ENCODE results near the gene RTTN.
"Not testable (repeated sequence)": the region's sequence is repeated elsewhere in the genome, so short reads cannot be mapped to it uniquely, and the experiment has no call there.

Gene RTTN

GRCh38 chr18:69980982-69981804, 224.3 kb downstream of the RTTN start:
- H4K20me1 ChIP-seq (ENCODE audit: insufficient read depth, low read length), result no peaks in the 10 kb centered on the region
- no peaks in the 10 kb centered on the region for H3K27me3 ChIP-seq (replicated peaks; ENCODE audit: insufficient read depth, low read length)
- H3K27ac ChIP-seq (ENCODE audit: low read length), result no peak overlapping the region
- no peak overlapping the region for H3K4me3 ChIP-seq (ENCODE audit: low read length)
- H2AFZ ChIP-seq (ENCODE audit: low read length), result no peak overlapping the region
- no peaks in the 10 kb centered on the region for H3K9me3 ChIP-seq (replicated peaks; ENCODE audit: insufficient read depth, low read length)
- no peak for TF ChIP-seq CTCF (IDR thresholded peaks at IDR 0.05; ENCODE audit: low read length)
- no peaks in the 10 kb centered on the region for H3F3A ChIP-seq (ENCODE audit: insufficient read depth, low read length)
- H3K79me2 ChIP-seq (ENCODE audit: low read length), result no peaks in the 10 kb centered on the region
- no peaks in the 10 kb centered on the region for H3K4me1 ChIP-seq (ENCODE audit: low read length)
- H3K9ac ChIP-seq (ENCODE audit: low read length), result no peak overlapping the region
- H3K9me2 ChIP-seq (replicated peaks; ENCODE audit: insufficient read depth, low read length), result no peaks in the 10 kb centered on the region
- H3K36me3 ChIP-seq (replicated peaks; ENCODE audit: insufficient read depth, low read length), result no peaks in the 10 kb centered on the region
- no peak for DNase-seq
- no peak overlapping the region for H3K4me2 ChIP-seq (ENCODE audit: low read depth, low read length)

GRCh38 chr18:69980509-69980908, 225.0 kb downstream of the RTTN start:
- H3K27me3 ChIP-seq (replicated peaks; ENCODE audit: insufficient read depth, low read length), result no peaks in the 10 kb centered on the region
- H3K9me2 ChIP-seq (replicated peaks; ENCODE audit: insufficient read depth, low read length), result no peaks in the 10 kb centered on the region
- TF ChIP-seq EZH2phosphoT487 (IDR thresholded peaks at IDR 0.05; ENCODE audit: low read length) (no peak), CTCF (IDR thresholded peaks at IDR 0.05; ENCODE audit: low read length) (no peak), EZH2 (optimal IDR thresholded peaks at IDR 0.05; ENCODE audit: low read depth, low read length) (no peak)
- no peaks in the 10 kb centered on the region for H3K9me3 ChIP-seq (replicated peaks; ENCODE audit: insufficient read depth, low read length)
- no peak for DNase-seq
- no peaks in the 10 kb centered on the region for H3K79me2 ChIP-seq (ENCODE audit: low read length)
- no peaks in the 10 kb centered on the region for H3K36me3 ChIP-seq (replicated peaks; ENCODE audit: insufficient read depth, low read length)
- no peak overlapping the region for H3K27ac ChIP-seq (ENCODE audit: low read length)
- no peak overlapping the region for H2AFZ ChIP-seq (ENCODE audit: low read length)
- H3K4me2 ChIP-seq (ENCODE audit: low read depth, low read length), result no peak overlapping the region
- no peak overlapping the region for H3K9ac ChIP-seq (ENCODE audit: low read length)
- H3K4me3 ChIP-seq (ENCODE audit: low read length), result no peak overlapping the region
- no peaks in the 10 kb centered on the region for H4K20me1 ChIP-seq (ENCODE audit: insufficient read depth, low read length)
- H3F3A ChIP-seq (ENCODE audit: insufficient read depth, low read length), result no peaks in the 10 kb centered on the region
- no peaks in the 10 kb centered on the region for H3K4me1 ChIP-seq (ENCODE audit: low read length)

- H3K4me3 ChIP-seq (ENCODE audit: low read length), result no peak overlapping the region
- no peaks in the 10 kb centered on the region for H3K9me2 ChIP-seq (replicated peaks; ENCODE audit: insufficient read depth, low read length)
- no peaks in the 10 kb centered on the region for H3K27me3 ChIP-seq (replicated peaks; ENCODE audit: insufficient read depth, low read length)
- H3K4me1 ChIP-seq (ENCODE audit: low read length), result no peaks in the 10 kb centered on the region
- no peak overlapping the region for H3K27ac ChIP-seq (ENCODE audit: low read length)
- H3F3A ChIP-seq (ENCODE audit: insufficient read depth, low read length), result no peaks in the 10 kb centered on the region
- H2AFZ ChIP-seq (ENCODE audit: low read length), result no peak overlapping the region
- no peaks in the 10 kb centered on the region for H3K79me2 ChIP-seq (ENCODE audit: low read length)
- H3K9me3 ChIP-seq (replicated peaks; ENCODE audit: insufficient read depth, low read length), result no peaks in the 10 kb centered on the region
- no peak for TF ChIP-seq CTCF (IDR thresholded peaks at IDR 0.05; ENCODE audit: low read length)
- no peak for TF ChIP-seq EZH2phosphoT487 (IDR thresholded peaks at IDR 0.05; ENCODE audit: low read length)
- no peak for TF ChIP-seq EZH2 (optimal IDR thresholded peaks at IDR 0.05; ENCODE audit: low read depth, low read length)
- H3K4me2 ChIP-seq (ENCODE audit: low read depth, low read length), result no peak overlapping the region
- H4K20me1 ChIP-seq (ENCODE audit: insufficient read depth, low read length), result no peaks in the 10 kb centered on the region
- no peaks in the 10 kb centered on the region for H3K36me3 ChIP-seq (replicated peaks; ENCODE audit: insufficient read depth, low read length)
- no peak for DNase-seq
- H3K9ac ChIP-seq (ENCODE audit: low read length), result no peak overlapping the region
Observed at GRCh38 chr18:69978732-69979715, 226.5 kb downstream of the RTTN start.

GRCh38 chr18:69975294-69975693, 230.2 kb downstream of the RTTN start:
- DNase-seq; H3K36me3 ChIP-seq (replicated peaks; ENCODE audit: insufficient read depth, low read length); H3K4me2 ChIP-seq (ENCODE audit: low read depth, low read length); H3K27me3 ChIP-seq (replicated peaks; ENCODE audit: insufficient read depth, low read length); H3F3A ChIP-seq (ENCODE audit: insufficient read depth, low read length); H3K4me3 ChIP-seq (ENCODE audit: low read length); H3K27ac ChIP-seq (ENCODE audit: low read length); H3K9me2 ChIP-seq (replicated peaks; ENCODE audit: insufficient read depth, low read length); H2AFZ ChIP-seq (ENCODE audit: low read length); H3K9ac ChIP-seq (ENCODE audit: low read length); H3K4me1 ChIP-seq (ENCODE audit: low read length); H3K9me3 ChIP-seq (replicated peaks; ENCODE audit: insufficient read depth, low read length); H3K79me2 ChIP-seq (ENCODE audit: low read length); H4K20me1 ChIP-seq (ENCODE audit: insufficient read depth, low read length): not testable (repeated sequence)
